Kidney epithelial cell (primary cell): Measurements from ENCODE around the gene SETD2. TPM values are rescaled to one million over a fixed set of nuclear protein-coding genes. Genes with fewer than 3 reads are reported as not detected.

Experiments
- DNase-seq: peaks from one replicate; pipeline ENCODE4 v3.0.0-alpha.2; 2010; ENCODE audit warnings: low read depth
- H3K27me3 ChIP-seq: 2 replicates; pipeline ENCODE4 v1.6.0; 2011; ENCODE audit warnings: low read length; ENCODE audit not compliant: control insufficient read depth, insufficient read depth
- H3K36me3 ChIP-seq: 2 replicates; pipeline ENCODE4 v1.5.1; 2011; ENCODE audit warnings: low read length; ENCODE audit not compliant: control insufficient read depth, insufficient read depth
- H3K4me3 ChIP-seq: 2 replicates; pipeline ENCODE4 v1.5.1; 2011; ENCODE audit warnings: low read depth, mild to moderate bottlenecking, control low read depth, low read length
- CTCF ChIP-seq: IDR thresholded peaks from 2 replicates; pipeline ENCODE4 v1.5.1; 2011; ENCODE audit warnings: mild to moderate bottlenecking, moderate library complexity, low read length, control low read depth, inconsistent platforms; ENCODE audit not compliant: insufficient read depth, poor library complexity, severe bottlenecking
- total RNA-seq: library from RNA; depleted of rRNA; stranded (reverse); fragments of >200 nt; gene quantifications from 2 replicates; pipeline ENCODE4 v1.2.3, GENCODE V29; 2015

SETD2 gene
- total RNA-seq, 1 donor from 2014 or later = 31.1 TPM

- H3K4me3 ChIP-seq = no peak overlapping the region
- no peaks in the 10 kb centered on the region for H3K36me3 ChIP-seq
- no peaks in the 10 kb centered on the region for H3K27me3 ChIP-seq
These were observed 158.4 kb downstream of the SETD2 start for GRCh38 chr3:47005212-47006144.

GRCh38 chr3:47004369-47005211 lies 159.3 kb downstream of the SETD2 start:
- Histone ChIP-seq H3K36me3 (no peaks in the 10 kb centered on the region), H3K27me3 (no peaks in the 10 kb centered on the region), H3K4me3 (no peak overlapping the region)
- no peak for TF ChIP-seq CTCF
- no peak for DNase-seq

More at GRCh38 chr3:47005212-47006144, 158.4 kb downstream of the SETD2 start:
- TF ChIP-seq CTCF = no peak
- DNase-seq = no peak

DNA sequence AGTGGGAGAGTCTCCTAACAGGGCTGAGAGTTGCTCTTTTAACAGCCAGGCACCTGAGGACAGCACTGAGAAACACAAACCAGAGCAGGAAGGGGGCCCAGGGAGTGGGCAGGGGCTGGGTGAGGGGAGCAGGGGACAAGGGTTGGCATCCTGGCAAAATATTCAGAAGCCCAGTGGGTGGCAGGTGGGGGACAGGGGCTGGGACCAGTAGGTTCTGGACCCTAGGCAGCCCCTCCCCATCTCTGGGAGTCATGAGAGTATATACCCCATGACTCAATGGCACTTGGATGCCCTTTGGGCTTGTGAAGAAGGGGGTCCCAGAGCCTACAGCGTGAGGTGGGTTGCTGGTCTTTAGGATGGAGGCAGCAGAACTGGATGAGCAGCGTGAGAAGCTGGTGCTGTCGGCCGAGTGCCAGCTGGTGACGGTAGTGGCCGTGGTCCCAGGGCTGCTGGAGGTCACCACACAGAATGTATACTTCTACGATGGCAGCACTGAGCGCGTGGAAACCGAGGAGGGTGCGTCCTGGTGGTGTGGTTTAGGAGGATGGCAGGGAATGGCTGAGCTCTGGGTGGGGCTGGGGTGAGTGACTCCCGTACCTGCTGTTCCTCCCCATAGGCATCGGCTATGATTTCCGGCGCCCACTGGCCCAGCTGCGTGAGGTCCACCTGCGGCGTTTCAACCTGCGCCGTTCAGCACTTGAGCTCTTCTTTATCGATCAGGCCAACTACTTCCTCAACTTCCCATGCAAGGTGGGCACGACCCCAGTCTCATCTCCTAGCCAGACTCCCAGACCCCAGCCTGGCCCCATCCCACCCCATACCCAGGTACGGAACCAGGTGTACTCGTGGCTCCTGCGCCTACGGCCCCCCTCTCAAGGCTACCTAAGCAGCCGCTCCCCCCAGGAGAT lies 160.2 kb downstream of the SETD2 start:
- TF ChIP-seq CTCF = no peak
- Histone ChIP-seq H3K4me3 (no peak overlapping the region), H3K27me3 (no peaks in the 10 kb centered on the region), H3K36me3 (no peaks in the 10 kb centered on the region)
- DNase-seq = no peak

DNA sequence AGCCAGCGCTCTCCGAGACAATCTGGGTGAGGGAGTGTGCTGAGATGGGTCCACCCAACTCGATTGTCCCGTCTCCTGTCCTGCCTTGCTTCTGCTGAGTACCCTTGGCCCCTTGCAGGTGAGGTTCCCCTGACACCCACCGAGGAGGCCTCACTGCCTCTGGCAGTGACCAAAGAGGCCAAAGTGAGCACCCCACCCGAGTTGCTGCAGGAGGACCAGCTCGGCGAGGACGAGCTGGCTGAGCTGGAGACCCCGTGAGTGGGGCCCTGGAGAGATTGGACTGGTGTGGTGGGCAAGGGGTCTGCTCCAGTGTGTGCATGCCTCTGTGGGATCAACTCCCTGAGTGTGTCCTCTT lies 160.9 kb downstream of the SETD2 start:
- H3K36me3 ChIP-seq = no peaks in the 10 kb centered on the region
- no peak for TF ChIP-seq CTCF

GRCh38 chr3:47002171-47003055 lies 161.5 kb downstream of the SETD2 start:
- DNase-seq = no peak
- TF ChIP-seq CTCF = peak; percentile 3
- Histone ChIP-seq H3K4me3 (no peak overlapping the region), H3K36me3 (no peaks in the 10 kb centered on the region), H3K27me3 (no peaks in the 10 kb centered on the region)

More for the DNA sequence above, 160.9 kb downstream of the SETD2 start:
- DNase-seq = no peak
- no peaks in the 10 kb centered on the region for H3K27me3 ChIP-seq
- H3K4me3 ChIP-seq = no peak overlapping the region
